SK-N-MC (cell line): ENCODE data around the gene NRN1L.

ENCODE experiments used
- EZH2 ChIP-seq: fragments of 200-600 bp; sonication (generic); IDR thresholded peaks from one replicate; pipeline ENCODE4 v1.6.1; 2017; ENCODE audit warnings: antibody characterized with exemption
- FOXP2 ChIP-seq: optimal IDR thresholded peaks from 2 replicates; pipeline ENCODE3; 2011; ENCODE audit warnings: mild to moderate bottlenecking, moderate library complexity; ENCODE audit not compliant: insufficient read depth; ENCODE audit errors: extremely low read length, control extremely low read depth
- POLR2AphosphoS5 ChIP-seq: IDR thresholded peaks from 2 replicates; pipeline ENCODE4 v1.6.1; 2012; ENCODE audit warnings: mild to moderate bottlenecking, low read depth, low read length, borderline replicate concordance

DNA sequence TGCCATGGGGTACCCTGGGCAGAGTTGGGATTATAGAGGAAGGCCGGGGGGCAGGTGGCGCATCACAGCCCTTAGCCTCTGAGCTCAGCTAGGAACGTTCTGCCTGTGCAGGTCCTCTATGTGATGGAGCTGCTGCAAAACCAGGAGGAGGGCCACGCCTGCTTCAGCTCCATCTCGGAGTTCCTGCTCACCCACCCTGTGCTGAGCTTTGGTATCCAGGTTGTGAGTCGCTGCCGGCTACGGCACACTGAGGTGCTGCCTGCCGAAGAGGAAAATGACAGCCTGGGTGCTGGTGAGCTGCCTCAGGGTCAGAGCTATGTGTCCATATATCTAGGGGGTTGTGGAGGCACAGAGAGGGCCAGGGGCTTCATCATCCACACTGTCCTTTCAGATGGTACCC lies 5.8 kb upstream of the NRN1L start:
- no peak for TF ChIP-seq FOXP2
- no peak for TF ChIP-seq EZH2
- TF ChIP-seq POLR2AphosphoS5: no peak
